IMR-90 (cell line): ENCODE results near the gene ZBTB4. TPM values are rescaled to one million over a fixed set of nuclear protein-coding genes. Genes with fewer than 3 reads are reported as not detected.

Source experiments
- CHD1 ChIP-seq: IDR thresholded peaks from 2 replicates; pipeline ENCODE4 v1.6.1; 2012; ENCODE audit warnings: low read depth, low read length, improper control_type of control experiment
- polyA plus RNA-seq, 3 experiments: library from polyadenylated mRNA; depleted of rRNA; stranded (reverse); fragments of >200 nt; gene quantifications; 2 replicates each; pipeline ENCODE4 v1.2.3, GENCODE V29; 2012; ENCODE audit warnings: low replicate concordance in 1 of 3
- total RNA-seq: library from RNA; depleted of rRNA; stranded (reverse); fragments of >200 nt; gene quantifications from 2 replicates; pipeline ENCODE4 v1.2.3, GENCODE V29; 2012
- TF ChIP-seq, protein P1 (sequence below): fragments of 150-350 bp; IDR thresholded peaks from 2 replicates; pipeline ENCODE4 v1.6.1; 2017; ENCODE audit warnings: mild to moderate bottlenecking, antibody characterized with exemption, low read length, low read depth

The ZBTB4 gene
- total and polyA plus RNA-seq, 2 of the 4 experiments (the other 2 are of a cell fraction): 6.3 to 20.3 TPM

DNA sequence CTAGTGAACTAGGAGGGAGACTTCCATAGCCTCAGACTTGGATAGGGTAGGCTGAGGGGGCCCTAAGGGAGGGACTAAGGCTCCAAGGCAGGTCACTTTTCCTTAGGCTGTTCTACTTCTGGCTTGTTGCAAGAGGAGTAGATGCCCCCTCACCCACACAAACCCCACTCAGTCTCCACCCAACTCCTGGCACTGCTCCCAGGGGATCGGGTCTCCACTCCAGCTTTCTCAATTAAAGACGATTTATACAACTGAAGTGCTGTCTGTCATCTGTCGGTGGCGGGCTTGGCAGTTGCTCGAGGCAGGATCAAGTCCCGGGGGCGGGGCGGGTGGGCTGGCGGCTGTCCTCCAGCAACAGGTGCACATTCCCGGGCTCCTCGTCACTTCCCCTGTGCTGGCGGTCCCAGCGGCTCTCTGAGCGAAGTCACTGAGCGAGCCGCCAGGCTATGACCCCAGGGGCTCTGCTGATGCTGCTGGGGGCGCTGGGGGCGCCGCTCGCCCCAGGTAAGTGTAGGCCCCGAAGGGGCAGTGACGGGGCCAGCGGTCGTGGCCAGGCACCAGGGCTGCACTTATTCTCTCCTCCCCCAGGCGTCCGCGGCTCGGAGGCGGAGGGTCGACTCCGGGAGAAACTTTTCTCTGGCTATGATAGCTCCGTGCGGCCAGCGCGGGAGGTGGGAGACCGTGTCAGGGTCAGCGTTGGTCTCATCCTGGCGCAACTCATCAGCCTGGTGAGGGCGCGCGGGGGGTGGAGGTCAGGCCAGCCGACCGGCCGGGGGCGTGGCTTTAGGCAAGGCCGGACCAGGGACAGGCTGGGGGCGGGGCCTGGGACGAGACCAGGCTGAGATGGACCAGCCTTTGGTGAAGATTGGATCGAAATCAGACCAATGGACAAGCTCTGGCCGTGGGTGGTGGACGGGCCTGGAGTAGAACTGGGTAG is 34.5 kb downstream of the ZBTB4 start, which contains the start of gene CHRNB1 (continued):
- TF ChIP-seq, protein P1, sequence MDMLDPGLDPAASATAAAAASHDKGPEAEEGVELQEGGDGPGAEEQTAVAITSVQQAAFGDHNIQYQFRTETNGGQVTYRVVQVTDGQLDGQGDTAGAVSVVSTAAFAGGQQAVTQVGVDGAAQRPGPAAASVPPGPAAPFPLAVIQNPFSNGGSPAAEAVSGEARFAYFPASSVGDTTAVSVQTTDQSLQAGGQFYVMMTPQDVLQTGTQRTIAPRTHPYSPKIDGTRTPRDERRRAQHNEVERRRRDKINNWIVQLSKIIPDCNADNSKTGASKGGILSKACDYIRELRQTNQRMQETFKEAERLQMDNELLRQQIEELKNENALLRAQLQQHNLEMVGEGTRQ: no peak
- TF ChIP-seq CHD1: no peak
